ENCODE results near the gene KREMEN2. TPM values are rescaled to one million over a fixed set of nuclear protein-coding genes. Genes with fewer than 3 reads are reported as not detected.
"Not testable (repeated sequence)": the region's sequence is repeated elsewhere in the genome, so short reads cannot be mapped to it uniquely, and the experiment has no call there.

The KREMEN2 gene, protein sequence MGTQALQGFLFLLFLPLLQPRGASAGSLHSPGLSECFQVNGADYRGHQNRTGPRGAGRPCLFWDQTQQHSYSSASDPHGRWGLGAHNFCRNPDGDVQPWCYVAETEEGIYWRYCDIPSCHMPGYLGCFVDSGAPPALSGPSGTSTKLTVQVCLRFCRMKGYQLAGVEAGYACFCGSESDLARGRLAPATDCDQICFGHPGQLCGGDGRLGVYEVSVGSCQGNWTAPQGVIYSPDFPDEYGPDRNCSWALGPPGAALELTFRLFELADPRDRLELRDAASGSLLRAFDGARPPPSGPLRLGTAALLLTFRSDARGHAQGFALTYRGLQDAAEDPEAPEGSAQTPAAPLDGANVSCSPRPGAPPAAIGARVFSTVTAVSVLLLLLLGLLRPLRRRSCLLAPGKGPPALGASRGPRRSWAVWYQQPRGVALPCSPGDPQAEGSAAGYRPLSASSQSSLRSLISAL
- total RNA-seq (2014; rRNA removed; shearing (Covaris generic)): 1.7 and 3.5 TPM in 2 replicates

- peak; percentile 55 for DNase-seq (ENCODE audit: low spot score)
Observed at GRCh38 chr16:2963723-2964474, at the start of gene KREMEN2. Gene KREMEN2, plus strand, starts transcription at chr16:2964275. Its CDS starts 246 bp downstream, at chr16:2964521.

DNA sequence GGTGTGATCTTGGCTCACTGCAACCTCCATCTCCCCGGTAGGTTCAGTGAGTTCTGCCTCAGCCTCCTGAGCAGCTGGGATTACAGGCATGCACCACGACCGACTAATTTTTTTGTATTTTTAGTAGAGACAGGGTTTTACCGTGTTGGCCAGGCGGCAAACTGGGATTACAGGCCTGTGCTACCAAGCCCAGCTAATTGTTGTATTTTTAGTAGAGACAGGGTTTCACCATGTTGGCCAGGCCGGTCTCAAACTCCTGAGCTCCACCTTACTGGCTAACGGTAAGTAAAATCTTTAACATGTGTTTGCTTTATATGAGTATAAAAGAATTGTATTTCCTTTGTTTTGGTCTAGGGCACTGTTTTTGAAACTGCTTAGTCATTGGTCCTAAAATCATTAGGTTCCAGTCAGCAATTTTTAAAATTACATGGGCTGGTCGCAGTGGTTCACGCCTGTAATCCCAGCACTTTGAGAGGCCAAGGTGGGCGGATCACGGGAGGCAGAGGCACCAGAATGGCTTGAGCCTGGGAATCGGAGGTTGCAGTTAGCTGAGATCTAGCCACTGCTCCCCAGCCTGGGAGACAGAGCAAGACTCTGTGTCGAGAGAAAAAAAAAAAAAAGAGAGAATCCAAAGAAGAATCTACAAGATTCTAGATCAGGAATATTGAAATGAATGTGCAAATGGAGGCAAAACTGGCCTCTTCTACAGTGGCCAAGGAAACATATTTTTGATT is 48.7 kb upstream of the KREMEN2 start:
- no peak for DNase-seq (ENCODE audit: low spot score)

DNA sequence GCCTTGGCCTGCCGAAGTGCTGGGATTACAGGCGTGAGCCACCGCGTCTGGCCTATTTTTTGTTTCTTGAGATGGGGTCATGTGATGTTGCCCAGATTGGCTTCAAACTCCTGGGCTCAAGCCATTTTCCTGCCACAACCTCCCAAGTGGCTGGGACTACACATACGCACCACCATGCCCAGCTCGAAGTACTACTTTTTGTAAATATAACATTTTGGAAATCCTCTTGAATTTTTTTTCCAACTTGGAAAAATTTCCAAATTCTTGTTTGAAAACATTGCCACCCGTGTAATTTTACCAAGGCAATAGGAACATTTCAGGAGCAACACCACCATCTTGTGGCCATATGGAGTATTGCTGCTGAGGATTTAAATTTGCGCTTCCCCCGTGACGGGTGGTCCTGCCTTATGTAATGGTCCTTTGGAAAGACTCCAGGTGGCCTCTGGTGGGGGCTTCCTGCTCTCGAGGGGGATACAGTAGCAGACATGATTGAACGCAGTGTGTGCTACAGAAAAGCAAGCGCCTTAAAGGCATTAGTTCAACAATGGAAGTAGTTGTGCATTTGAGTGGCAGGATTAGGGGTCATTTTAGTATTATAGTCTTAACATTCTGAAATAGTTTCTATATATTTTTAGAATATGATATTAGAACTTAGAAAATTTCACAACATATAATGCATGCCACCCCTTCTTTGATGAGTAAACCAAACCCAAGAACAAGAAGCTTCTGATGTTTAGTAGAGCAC is 44.4 kb upstream of the KREMEN2 start:
- peak; percentile 72 for DNase-seq (ENCODE audit: low spot score)

DNA sequence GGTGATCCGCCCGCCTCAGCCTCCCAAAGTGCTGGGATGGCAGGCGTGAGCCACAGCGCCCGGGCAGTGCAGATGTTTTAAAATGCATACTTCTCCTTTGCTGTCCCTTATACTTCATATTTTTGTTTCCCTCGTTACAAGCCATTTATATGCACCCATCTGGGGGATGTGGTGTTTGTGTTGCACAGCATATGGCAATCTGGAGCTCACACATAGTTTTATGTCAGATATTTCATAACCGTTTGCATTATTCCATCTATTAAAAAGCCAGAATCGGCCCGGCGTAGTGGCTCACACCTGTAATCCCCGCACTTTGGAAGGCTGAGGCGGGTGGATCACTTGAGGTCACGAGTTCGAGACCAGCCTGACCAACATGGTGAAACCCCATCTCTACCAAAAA is 40.6 kb upstream of the KREMEN2 start:
- DNase-seq (ENCODE audit: low spot score): no peak

DNA sequence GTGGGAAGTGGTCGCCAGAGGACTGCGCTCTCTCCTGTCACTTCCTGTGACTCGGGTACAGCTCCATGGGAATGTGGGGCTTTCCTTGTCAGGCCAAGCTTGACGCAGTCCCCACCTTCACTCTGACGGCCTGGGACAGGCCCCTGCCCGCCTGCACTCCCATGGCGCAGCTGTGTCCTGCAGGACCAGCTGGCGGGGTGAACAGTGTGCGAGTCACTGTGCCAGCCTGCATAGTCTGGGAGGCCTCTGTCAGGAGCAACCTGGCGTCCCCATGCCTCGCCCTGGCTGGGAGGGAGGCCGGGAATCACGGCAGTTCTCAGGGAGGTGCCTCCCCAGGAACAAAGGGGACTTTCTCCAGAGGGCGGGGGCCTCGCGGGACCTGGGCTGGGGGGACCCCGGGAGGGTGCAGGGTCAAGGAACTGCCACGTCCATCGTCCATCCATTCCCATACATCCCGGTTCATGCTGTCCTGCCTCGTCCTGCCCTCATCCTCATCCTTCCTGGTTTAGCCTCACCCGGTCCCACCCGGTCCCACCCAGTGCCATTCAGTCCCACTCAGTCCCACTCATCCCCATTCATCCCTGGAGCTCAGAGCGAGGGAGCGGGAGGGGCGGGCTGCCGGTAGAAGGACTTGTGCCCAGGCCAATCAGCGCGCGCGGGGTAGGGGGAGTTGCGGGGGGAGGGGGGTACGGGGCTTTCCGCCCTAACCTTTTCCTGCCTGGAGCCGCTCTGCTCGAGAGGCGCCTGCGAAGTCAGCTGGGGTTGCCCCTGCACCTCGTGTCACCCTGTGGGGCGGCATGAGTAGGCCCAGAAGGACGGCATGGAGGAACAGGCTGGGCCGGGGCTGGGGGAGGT is 38.9 kb upstream of the KREMEN2 start:
- peak; percentile 46 for DNase-seq (ENCODE audit: low spot score)

DNA sequence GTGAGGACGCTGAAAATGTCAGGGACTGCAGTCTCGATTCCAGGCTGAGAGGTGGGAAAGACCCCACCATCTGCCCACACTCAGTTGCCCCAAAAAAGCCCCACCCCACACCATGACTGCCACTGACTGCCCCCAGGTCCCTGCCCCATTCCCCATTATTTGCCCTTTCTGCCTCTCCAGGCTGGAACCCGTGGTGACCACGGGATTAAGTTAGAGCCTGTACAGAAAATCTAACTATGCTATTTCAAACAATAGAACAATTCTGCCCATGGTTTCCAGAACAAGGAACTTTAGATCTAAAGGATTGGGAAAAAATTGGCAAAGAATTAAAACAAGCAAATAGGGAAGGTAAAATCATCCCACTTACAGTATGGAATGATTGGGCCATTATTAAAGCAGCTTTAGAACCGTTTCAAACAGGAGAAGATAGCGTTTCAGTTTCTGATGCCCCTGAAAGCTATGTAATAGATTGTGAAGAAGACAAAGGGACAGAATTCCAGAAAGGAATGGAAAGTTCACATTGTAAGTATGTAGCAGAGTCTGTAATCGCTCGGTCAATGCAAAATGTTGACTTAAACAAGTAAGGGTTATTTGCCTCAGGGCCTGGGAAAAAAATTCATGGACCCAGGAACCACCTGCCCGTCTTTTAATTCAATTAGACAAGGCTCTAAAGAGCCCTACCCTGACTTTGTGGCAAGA is 38.0 kb upstream of the KREMEN2 start:
- no peak for DNase-seq (ENCODE audit: low spot score)

DNA sequence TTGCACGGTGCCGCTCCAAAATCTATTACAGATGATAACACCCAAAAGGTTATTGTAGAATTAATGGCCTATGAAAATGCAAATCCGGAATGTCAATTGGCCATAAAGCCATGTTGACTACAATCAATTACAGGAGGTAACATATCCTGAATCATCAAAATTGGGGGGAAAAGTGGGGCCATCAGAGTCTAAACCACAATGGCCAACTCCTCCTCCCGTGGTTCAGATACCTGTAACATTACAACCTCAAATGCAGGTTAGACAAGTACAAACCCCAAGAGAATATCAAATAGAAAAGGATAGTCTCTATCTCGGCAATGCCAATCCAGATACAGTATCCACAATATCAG is 37.5 kb upstream of the KREMEN2 start:
- no peak for DNase-seq (ENCODE audit: low spot score)

DNA sequence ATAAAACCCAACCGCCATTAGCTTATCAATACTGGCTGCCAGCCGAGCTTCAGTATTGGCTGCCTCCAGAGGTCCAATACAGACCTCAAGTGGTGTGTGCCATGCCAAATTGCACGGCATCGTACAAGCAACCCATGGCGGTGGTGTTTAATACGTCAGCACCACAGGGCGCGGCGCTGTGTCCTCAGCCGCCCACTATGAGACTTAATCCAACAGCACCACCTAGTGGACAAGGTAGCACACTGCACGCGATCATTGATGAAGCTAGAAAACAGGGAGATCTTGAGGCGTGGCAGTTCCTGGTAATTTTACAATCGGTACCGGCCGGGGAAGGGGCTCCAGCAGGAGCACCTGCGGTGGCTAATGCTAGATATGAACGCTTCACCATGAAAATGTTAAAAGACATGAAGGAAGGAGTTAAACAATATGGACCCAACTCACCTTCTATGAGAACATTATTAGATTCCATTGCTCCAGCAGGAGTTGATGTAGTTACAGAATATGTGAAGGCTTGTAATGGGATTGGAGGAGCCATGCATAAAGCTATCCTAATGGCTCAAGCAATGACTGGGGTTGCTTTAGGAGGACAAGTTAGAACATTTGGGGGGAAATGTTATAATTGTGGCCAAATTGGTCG is 36.9 kb upstream of the KREMEN2 start:
- peak; percentile 83 for DNase-seq (ENCODE audit: low spot score)

DNA sequence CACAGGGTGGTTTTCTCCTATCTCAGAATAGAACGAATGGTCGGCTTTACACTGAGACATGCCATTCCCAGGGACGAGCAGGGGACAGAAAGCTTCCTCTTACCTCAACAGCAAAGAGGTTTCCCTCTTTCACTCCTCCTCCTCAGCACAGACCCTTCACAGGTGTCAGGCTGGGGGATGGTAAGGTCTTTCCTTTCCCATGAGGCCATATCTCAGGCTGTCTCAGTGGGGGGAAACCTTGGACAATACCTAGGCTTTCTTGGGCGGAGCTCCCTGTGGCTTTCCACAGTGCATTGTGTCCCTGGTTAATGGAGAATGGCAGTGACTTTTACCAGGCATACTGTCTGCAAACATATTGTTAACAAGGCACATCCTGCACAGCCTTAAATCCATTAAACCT is 35.9 kb upstream of the KREMEN2 start:
- DNase-seq (ENCODE audit: low spot score): not testable (repeated sequence)

- DNase-seq (ENCODE audit: low spot score): no peak
Observed at GRCh38 chr16:2928796-2929195, 35.3 kb upstream of the KREMEN2 start.

- DNase-seq (ENCODE audit: low spot score): no peak
Observed at GRCh38 chr16:2929693-2930092, 34.4 kb upstream of the KREMEN2 start.

DNA sequence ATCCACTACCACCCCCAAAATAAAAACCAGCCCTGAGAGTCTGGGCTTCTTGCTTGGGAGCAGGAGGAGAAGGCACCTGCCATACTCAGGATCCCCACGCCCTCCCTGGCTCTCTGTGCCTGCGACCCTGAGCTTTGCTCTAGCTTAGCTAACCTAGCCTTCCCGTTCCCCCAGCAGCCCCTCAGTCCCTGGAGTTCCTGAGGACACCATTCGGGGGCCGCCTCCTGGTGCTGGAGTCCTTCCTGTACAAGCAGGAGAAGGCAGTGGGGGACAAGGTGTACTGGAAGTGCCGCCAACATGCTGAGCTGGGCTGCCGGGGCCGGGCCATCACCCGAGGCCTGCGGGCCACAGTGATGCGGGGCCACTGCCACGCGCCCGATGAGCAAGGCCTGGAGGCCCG is 33.8 kb upstream of the KREMEN2 start:
- DNase-seq (ENCODE audit: low spot score): no peak

DNA sequence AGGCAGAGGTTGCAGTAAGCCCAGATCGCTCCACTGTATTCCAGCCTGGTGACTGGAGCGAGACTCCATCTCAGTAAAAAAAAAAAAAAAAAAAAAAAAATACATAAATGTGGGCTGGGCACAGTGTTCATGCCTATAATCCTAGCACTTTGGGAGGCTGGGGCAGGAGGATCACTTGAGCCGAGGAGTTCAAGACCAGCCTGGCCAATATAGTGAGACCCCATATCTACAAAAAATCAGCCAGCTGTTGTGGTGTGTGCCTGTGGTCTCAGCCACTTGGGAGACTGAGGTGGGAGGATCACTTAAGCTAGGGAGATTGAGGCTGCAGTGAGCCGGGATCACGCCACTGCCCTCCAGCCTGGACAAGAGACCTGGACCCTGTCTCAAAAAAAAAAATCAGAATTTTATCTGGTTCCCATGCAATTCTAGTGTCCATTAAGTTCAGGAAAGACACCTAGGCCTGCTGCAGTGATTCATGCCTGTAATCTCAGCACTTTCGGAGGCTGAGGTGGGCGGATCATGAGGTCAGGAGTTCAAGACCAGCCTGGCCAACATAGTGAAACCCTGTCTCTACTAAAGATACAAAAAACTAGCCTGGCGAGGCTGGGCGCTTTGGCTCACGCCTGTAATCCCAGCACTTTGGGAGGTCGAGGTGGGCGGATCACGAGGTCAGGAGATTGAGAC is 32.7 kb upstream of the KREMEN2 start:
- DNase-seq (ENCODE audit: low spot score): not testable (repeated sequence)

DNA sequence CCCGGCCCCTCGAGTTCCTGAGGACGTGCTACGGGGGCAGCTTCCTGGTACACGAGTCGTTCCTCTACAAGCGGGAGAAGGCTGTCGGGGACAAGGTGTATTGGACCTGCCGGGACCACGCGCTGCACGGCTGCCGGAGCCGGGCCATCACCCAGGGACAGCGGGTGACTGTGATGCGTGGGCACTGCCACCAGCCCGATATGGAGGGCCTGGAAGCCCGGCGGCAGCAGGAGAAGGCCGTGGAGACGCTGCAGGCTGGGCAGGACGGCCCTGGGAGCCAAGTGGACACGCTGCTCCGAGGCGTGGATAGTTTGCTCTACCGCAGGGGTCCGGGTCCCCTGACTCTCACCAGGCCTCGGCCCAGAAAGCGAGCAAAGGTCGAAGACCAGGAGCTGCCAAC is 30.9 kb upstream of the KREMEN2 start:
- no peak for DNase-seq (ENCODE audit: low spot score)

GRCh38 chr16:2933701-2934100 is 30.4 kb upstream of the KREMEN2 start:
- no peak for DNase-seq (ENCODE audit: low spot score)

GRCh38 chr16:2934450-2934849 is 29.6 kb upstream of the KREMEN2 start:
- no peak for DNase-seq (ENCODE audit: low spot score)

DNA sequence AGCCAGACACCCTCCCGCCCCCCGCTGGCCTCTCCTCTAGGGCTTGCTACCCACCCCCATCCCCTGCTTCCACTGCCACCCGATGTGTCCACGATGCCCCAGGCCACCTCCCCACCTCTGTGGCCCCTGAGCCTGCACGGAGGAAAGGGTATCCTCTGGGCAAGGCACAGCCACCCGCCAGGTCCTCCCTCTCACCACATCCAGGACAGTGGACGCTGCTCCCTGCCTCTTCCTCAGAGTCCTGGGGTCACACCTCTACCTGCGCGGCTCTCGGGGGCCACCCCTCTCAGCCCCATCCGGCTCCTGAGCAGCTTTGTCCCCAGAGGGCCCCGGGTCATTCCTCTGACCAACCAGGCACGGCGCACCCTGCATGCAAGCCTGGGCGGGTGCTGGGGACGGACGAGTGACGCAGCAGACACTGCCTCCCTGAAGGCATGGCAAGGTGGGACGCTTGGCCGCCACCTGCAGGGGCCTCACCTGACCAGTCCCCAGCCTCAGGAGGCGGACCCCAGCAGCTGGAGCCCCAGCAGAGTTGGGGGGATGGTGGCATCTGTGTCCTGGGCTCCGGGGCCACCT is 27.6 kb upstream of the KREMEN2 start:
- no peak for DNase-seq (ENCODE audit: low spot score)

- DNase-seq (ENCODE audit: low spot score): no peak
Observed at GRCh38 chr16:2937170-2937569, 26.9 kb upstream of the KREMEN2 start.

- no peak for DNase-seq (ENCODE audit: low spot score)
Observed at GRCh38 chr16:2938206-2938605, 25.9 kb upstream of the KREMEN2 start.

All from A172 (cell line).